NCI-H446 treated with DMSO at 0.1 percent for 48 hours (cell line): ENCODE measurements around the gene AXIN1.
"Not testable (repeated sequence)": the region's sequence is repeated elsewhere in the genome, so short reads cannot be mapped to it uniquely, and the experiment has no call there.

ENCODE experiments used
- DNase-seq: peaks from one replicate; lab custom pipeline; 2025; lab: John Stamatoyannopoulos, UW

The AXIN1 gene

GRCh38 chr16:353404-354290, 1.1 kb upstream of the AXIN1 start:
- DNase-seq = no peak

- DNase-seq = no peak
These were observed 561 bp downstream of the AXIN1 start for GRCh38 chr16:351804-352520.

GRCh38 chr16:350203-350602, 2.3 kb downstream of the AXIN1 start:
- no peak for DNase-seq

GRCh38 chr16:349211-349610, 3.3 kb downstream of the AXIN1 start:
- no peak for DNase-seq

GRCh38 chr16:348495-348894, 4.0 kb downstream of the AXIN1 start:
- not testable (repeated sequence) for DNase-seq

GRCh38 chr16:347203-347602, 5.3 kb downstream of the AXIN1 start:
- DNase-seq = no peak

- no peak for DNase-seq
These were observed 5.9 kb downstream of the AXIN1 start for GRCh38 chr16:346587-346986.

GRCh38 chr16:345772-346171, 6.8 kb downstream of the AXIN1 start:
- DNase-seq = no peak

- no peak for DNase-seq
These were observed 9.9 kb downstream of the AXIN1 start for GRCh38 chr16:342455-343213.

- not testable (repeated sequence) for DNase-seq
These were observed 10.6 kb downstream of the AXIN1 start for GRCh38 chr16:341974-342336.

GRCh38 chr16:341095-341973, 11.2 kb downstream of the AXIN1 start:
- not testable (repeated sequence) for DNase-seq

GRCh38 chr16:340370-341091, 12.0 kb downstream of the AXIN1 start:
- DNase-seq = no peak

- no peak for DNase-seq
These were observed 12.8 kb downstream of the AXIN1 start for GRCh38 chr16:339680-340079.

GRCh38 chr16:337975-338575, 14.4 kb downstream of the AXIN1 start:
- DNase-seq = no peak

GRCh38 chr16:337437-337836, 15.1 kb downstream of the AXIN1 start:
- peak; percentile 2 for DNase-seq

GRCh38 chr16:336269-336668, 16.3 kb downstream of the AXIN1 start:
- no peak for DNase-seq

- not testable (repeated sequence) for DNase-seq
These were observed 17.5 kb downstream of the AXIN1 start for GRCh38 chr16:334861-335632.

GRCh38 chr16:334164-334832, 18.2 kb downstream of the AXIN1 start:
- DNase-seq = not testable (repeated sequence)
